ENCODE measurements around the gene RSPRY1.

DNA sequence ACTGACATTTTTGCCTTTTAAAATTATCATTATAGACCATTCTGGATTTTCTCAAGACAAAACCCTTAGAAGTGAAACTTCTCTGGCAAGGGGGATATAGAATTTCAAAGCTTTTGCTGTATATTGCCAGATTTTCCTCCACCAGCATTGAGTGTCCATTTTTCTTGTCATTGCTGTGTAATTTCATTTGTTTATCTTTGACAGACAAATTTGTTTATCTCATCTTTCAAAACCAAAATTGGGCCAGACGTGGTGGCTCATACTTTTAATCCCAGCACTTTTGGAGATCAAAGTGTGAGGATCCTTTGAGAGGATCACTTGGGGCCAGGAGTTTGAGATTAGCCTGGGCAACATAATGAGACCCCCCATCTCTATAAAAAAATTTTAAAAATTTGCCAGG, 43.0 kb downstream of the RSPRY1 start:
- no peak for TF ChIP-seq EZH2phosphoT487 (IDR thresholded peaks at IDR 0.05; ENCODE audit: borderline replicate concordance, low read depth)
- TF ChIP-seq, protein P1, sequence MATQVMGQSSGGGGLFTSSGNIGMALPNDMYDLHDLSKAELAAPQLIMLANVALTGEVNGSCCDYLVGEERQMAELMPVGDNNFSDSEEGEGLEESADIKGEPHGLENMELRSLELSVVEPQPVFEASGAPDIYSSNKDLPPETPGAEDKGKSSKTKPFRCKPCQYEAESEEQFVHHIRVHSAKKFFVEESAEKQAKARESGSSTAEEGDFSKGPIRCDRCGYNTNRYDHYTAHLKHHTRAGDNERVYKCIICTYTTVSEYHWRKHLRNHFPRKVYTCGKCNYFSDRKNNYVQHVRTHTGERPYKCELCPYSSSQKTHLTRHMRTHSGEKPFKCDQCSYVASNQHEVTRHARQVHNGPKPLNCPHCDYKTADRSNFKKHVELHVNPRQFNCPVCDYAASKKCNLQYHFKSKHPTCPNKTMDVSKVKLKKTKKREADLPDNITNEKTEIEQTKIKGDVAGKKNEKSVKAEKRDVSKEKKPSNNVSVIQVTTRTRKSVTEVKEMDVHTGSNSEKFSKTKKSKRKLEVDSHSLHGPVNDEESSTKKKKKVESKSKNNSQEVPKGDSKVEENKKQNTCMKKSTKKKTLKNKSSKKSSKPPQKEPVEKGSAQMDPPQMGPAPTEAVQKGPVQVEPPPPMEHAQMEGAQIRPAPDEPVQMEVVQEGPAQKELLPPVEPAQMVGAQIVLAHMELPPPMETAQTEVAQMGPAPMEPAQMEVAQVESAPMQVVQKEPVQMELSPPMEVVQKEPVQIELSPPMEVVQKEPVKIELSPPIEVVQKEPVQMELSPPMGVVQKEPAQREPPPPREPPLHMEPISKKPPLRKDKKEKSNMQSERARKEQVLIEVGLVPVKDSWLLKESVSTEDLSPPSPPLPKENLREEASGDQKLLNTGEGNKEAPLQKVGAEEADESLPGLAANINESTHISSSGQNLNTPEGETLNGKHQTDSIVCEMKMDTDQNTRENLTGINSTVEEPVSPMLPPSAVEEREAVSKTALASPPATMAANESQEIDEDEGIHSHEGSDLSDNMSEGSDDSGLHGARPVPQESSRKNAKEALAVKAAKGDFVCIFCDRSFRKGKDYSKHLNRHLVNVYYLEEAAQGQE (IDR thresholded peaks at IDR 0.05; ENCODE audit: low read depth, low read length) = no peak
- no peak for TF ChIP-seq POLR2AphosphoS5 (IDR thresholded peaks at IDR 0.05; ENCODE audit: low read depth, low read length)
- TF ChIP-seq RAD21 (IDR thresholded peaks at IDR 0.05; ENCODE audit: low read length) = no peak
- TF ChIP-seq, protein P2, sequence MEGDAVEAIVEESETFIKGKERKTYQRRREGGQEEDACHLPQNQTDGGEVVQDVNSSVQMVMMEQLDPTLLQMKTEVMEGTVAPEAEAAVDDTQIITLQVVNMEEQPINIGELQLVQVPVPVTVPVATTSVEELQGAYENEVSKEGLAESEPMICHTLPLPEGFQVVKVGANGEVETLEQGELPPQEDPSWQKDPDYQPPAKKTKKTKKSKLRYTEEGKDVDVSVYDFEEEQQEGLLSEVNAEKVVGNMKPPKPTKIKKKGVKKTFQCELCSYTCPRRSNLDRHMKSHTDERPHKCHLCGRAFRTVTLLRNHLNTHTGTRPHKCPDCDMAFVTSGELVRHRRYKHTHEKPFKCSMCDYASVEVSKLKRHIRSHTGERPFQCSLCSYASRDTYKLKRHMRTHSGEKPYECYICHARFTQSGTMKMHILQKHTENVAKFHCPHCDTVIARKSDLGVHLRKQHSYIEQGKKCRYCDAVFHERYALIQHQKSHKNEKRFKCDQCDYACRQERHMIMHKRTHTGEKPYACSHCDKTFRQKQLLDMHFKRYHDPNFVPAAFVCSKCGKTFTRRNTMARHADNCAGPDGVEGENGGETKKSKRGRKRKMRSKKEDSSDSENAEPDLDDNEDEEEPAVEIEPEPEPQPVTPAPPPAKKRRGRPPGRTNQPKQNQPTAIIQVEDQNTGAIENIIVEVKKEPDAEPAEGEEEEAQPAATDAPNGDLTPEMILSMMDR (IDR thresholded peaks at IDR 0.05) = no peak
- no peak for TF ChIP-seq MXI1 (IDR thresholded peaks at IDR 0.05; ENCODE audit: low read depth, low read length)
- TF ChIP-seq FOXM1 (IDR thresholded peaks at IDR 0.05; ENCODE audit: low read depth) = no peak
- TF ChIP-seq SMC3 (IDR thresholded peaks at IDR 0.05; ENCODE audit: low read depth, low read length) = no peak
- TF ChIP-seq, protein P3, sequence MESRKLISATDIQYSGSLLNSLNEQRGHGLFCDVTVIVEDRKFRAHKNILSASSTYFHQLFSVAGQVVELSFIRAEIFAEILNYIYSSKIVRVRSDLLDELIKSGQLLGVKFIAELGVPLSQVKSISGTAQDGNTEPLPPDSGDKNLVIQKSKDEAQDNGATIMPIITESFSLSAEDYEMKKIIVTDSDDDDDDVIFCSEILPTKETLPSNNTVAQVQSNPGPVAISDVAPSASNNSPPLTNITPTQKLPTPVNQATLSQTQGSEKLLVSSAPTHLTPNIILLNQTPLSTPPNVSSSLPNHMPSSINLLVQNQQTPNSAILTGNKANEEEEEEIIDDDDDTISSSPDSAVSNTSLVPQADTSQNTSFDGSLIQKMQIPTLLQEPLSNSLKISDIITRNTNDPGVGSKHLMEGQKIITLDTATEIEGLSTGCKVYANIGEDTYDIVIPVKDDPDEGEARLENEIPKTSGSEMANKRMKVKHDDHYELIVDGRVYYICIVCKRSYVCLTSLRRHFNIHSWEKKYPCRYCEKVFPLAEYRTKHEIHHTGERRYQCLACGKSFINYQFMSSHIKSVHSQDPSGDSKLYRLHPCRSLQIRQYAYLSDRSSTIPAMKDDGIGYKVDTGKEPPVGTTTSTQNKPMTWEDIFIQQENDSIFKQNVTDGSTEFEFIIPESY (IDR thresholded peaks at IDR 0.05; ENCODE audit: borderline replicate concordance, low read depth) = no peak

Measured in SK-N-SH (cell line).